DMS114 treated with DMSO at 0.1 percent for 48 hours (cell line): Measurements from ENCODE around the gene TMPO.
A peak's percentile ranks its signal among the peaks of the same experiment; 100 is the strongest.
"Not testable (repeated sequence)": the region's sequence is repeated elsewhere in the genome, so short reads cannot be mapped to it uniquely, and the experiment has no call there.

Experiments used
- DNase-seq: peaks from one replicate; lab custom pipeline; 2025; ENCODE audit not compliant: unreplicated experiment; lab: John Stamatoyannopoulos, UW

Gene TMPO

DNA sequence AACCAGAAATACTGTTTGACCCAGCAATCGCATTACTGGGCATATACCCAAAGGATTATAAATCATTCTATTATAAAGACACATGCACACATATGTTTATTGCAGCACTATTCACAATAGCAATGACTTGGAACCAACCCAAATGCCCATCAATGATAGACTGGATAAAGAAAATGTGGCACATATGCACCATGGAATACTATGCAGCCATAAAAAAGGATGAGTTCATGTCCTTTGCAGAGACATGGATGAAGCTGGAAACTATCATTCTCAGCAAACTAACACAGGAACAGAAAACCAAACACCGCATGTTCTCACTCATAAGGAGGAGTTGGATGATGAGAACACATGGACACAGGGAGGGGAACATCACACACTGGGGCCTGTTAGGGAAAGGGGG lies 61.4 kb downstream of the TMPO start:
- not testable (repeated sequence) for DNase-seq

DNA sequence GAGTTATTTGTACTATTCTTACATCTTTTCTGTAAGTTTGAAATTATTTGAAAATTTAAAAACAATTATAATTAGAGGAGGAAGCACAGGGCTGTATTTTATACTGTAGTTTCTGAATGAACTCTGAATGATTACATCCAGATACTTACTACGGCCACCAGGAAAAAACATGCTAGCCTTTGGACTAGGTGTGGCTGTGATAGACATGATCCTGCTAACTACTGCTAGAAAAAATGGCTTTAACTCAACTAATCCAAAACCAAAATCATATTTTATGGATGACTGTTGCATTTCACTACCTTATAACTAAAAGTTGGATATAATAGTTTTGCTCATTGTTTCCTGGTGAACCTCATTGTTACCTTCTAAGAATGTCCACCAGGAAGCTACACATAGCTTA lies 63.0 kb downstream of the TMPO start:
- no peak for DNase-seq

DNA sequence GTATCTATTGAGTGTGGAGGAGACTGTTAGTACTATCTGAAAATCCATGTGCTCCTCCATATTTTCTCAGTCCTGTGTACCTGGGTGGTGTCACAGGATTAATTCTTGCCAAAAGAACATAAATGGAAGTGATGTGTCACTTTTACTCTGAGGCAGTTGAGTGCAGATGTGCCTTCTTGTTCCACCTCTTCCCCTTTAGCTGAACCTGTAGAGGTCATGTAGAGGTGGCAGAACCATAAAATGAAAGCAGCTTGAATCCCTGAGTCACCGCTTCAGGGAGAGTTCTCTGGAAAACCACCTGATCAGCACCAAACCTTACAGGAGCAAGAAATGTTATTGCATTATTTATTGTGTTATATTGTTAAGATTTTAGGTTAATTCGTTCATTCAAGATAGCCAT lies 63.4 kb downstream of the TMPO start:
- no peak for DNase-seq

DNA sequence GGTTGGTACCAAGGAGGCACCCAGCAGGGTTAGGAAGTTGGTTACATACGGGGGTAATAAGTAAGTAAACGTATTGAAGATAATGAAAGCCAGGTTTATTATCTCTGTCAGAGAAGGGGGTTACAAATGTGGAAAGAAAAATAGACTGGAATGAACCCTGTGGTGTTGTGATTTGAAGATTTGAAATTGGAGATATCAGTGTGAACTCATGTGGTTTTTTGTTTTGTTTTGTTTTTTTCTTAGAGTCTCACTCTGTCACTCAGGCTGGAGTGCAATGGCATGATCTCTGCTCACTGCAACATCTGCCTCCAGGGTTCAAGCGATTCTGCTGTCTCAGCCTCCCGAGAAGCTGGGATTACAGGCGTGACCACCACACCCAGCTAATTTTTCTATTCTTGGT lies 64.0 kb downstream of the TMPO start:
- DNase-seq: no peak

DNA sequence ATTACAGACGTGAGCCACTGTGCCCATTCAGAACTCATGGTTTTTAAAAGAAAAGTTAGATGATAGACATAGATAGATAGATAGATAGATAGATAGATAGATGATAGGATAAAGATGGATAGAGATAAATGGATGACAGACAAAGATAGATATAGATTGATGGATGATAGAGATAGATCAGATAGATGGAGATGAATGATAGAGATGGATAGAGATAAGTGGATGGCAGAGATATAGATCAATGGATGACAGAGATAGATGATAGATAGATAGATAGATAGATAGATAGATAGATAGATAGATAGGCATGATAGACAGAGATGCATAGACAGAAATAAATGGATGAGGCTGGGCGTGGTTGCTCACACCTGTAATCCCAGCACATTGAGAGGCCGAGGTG lies 64.4 kb downstream of the TMPO start:
- no peak for DNase-seq

DNA sequence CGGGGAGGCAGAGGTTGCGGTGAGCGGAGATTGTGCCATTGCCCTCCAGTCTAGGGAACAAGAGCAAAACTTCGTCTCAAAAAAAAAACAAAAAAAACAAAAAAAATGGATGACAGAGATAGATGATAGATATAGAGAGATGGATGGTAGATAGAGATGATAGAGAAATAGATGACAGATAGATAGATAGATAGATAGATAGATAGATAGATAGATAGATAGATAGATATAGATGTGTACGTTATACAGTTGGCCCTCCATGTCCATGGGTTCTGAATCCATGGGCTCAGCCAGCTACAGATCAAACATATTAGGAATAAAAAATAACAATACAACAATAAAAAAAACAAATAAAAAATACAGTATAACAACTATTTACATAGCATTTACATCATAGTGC lies 65.3 kb downstream of the TMPO start:
- DNase-seq: no peak

DNA sequence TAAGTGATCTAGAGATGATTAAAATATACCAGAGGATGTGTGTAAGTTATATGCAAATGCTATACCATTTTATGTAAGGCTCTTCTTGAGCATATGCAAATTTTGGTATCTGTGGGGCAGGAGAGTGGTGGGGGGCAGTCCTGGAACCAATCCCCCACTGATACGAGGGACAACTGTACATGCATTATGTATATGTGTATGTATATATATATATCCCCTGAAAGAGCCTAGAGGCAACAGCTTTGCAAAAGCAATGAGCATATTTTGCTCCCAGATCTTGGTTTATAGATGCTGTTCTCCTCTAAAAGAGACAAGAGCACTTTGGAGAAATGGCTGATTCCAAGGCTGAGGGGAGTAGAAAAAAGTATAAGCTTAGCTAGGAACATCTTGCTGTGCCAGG lies 65.7 kb downstream of the TMPO start:
- DNase-seq: no peak

DNA sequence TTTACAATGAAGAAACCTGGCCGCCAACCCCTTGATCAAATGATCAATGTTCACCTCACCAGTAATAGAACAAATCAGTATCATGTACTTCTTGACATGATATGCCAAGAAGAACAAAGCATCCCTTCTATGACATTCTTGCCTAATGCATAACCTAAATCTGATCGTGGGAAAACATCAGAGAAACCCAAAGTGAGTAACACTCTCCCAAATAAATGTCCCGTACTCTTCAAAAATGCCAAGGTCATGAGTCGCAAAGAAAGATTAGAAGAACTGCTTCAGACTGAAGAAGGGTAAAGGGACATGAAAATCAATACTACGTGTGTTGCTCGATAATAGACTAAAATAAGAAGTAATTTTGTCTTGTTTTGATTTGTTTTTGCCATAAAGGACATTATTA lies 66.7 kb downstream of the TMPO start:
- no peak for DNase-seq

DNA sequence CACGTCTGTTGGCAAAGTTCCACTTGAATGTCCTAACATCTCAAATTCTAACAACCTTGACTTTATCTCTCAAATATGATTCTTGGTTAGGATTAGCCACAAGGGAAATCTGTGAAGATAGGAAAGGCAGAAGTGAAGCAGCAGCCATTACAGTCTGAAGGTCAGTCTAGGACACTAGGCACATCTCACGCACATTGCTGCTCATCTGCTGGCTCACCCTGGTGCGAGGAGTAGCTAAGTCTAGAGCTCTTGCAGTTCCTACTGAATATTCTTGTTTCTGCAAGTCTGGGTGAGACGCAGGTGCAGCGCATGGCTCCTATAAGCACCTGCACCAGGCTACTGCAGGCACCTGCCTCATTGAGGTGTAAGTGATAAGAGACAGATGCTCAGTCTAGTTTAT lies 71.7 kb downstream of the TMPO start:
- no peak for DNase-seq

DNA sequence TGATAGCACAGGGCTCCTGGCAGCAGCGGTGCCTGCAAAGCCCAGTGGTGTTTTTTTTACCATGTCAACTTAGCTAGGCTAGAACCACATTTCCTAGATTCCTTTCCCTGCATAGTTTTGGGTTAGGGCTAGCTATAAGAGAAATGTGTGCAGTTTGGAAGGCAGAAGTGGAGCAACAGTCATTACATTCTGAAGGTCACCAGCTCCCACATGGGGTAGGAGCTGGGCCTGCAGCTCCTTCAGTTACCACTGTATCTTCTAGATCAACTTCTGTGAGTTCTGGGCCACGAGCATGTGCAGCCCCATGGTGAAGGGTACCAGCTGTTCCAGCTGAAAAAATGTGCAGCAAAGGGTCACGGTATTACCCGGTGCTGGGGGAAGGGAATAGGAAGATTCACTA lies 75.8 kb downstream of the TMPO start:
- no peak for DNase-seq

DNA sequence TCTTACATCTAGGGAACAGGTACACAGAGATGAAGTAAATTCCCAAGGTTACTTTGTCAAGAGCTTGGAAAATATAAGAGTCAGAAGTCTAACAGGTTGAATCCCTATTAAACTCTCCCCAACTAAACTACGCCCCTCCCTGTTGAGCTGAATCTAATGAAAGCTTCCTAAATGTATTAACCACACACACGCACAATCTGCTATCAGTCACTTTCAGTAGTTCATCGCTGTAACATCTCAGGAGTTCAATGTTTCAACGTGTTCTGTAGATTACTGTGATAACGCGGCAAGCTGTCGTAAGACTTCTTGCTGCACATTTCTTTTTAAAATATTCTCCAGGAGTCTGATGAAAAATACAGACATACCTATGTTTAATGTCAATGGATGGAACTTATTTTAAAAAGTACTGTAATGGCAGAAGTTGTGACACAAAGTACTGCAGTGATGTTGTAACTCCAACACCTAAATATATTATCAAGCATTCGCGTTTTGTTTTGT lies 77.5 kb downstream of the TMPO start:
- DNase-seq: no peak

DNA sequence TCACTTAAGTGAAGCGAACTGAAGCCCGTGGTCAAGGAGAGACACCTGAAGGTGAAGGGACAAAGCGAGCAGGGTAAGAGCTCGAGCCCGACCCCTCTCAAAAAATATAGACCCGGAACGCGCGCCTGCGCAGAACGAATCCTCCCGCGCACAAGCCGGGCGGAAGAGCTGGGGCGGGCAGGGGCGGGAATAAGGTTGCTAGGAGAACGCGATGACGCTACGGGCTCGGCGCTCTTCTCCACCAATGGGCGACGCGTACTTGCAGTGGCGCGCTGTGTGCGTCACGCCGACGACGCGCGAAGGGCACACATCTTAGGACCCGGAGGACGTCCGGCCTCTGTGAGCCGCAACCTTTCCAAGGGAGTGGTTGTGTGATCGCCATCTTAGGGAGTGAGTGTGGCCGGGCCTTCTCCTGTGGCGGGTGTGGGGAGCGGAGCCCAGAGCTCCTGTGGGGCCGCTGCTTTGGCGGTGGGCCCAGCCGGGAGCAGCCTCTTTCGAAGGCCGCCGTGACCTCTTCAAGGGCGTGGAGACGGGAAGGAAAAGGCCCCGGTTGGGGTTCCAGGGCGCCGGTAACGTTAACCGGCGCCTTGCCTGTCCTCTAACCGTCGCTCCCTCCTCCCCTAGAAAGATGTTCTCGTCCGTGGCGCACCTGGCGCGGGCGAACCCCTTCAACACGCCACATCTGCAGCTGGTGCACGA lies 78.1 kb downstream of the TMPO start, which contains the start of gene SLC25A3:
SLC25A3 (plus strand) TSS at position 336 of the 699 bp plus-strand sequence; CDS start at position 629, 293 bp downstream.
- peak; percentile 95 for DNase-seq

DNA sequence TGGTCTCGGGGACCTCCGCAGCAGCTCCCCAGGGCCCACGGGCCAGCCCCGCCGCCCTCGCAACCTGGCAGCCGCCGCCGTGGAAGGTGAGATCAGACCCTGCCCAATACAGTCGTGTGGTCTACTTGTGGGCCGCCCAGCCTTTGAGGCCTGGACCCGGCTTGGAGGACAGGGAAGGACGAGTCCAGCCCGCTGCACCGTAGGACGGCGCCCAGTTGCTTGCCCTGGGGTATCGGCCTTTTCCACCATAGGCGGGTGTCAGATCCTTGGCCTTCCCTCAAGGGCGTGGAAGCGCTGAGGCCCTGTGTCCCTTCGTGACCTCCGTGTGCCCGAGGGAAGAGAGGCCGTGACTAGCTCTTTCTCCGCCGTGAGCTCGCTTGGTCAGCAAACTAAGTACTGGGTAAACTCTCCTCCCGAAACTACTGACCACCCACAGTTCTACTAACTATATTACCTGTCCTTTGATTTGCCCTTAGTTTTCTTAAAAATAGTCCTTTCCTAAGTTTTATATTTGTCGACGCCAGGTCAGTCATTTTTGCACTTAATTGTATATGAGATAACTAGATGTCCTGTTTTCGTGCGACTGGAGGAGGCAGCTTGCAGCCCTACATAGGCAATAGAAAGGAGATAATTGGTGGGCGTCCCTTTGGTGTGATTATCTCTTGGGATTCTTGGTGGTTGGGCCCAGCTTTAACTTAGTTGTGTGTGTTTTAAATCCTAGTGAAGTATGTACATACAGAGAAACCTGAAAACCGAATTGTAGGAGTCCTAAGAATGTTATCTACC lies 78.9 kb downstream of the TMPO start:
- DNase-seq: no peak

DNA sequence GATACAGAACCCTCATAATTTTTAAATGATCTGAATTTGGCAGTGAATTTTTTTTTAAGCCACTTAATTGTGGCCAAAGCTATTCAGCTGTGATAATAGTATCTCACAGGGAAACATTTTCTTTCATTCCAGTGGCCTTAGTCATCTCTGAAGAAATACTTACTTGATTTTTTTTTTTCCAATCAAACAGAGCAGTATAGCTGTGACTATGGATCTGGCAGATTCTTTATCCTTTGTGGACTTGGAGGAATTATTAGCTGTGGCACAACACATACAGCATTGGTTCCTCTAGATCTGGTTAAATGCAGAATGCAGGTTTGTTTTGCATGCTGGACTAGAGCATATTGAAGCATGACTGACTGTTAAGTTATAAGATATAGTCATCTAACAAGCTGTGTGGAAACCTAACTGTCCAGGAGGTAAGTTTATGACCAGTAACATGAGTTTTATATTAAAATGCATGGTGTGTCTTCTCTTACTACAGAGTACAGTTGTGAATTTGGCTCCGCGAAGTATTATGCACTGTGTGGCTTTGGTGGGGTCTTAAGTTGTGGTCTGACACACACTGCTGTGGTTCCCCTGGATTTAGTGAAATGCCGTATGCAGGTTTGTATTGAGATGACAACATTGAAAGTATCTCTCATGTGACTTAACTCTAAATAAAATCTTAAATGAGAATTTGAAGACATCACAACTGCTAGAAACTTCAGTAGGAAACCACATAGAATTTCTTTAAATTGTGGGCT lies 80.0 kb downstream of the TMPO start:
- DNase-seq: no peak

DNA sequence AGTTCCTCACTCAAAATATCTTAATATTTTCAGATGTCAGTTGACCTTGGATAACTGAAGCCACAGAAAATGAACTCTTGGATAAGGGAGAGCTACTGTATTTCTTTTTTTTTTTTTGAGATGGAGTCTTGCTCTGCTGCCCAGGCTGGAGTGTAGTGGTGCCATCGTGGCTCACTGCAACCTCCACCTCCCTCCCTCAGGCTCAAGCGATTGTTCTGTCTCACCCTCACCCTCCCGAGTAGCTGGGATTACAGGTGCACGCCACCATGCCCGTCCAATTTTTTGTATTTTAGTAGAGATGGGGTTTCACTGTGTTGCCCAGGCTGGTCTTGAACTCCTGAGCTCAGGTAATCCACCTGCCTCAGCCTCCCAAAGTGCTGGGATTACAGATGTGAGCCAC lies 81.9 kb downstream of the TMPO start:
- DNase-seq: not testable (repeated sequence)
